Sigmoid colon (tissue), 7 donors: ENCODE measurements around the gene SLC12A3. TPM values are rescaled to one million over a fixed set of nuclear protein-coding genes. Genes with fewer than 3 reads are reported as not detected.

ENCODE experiments used
- DNase-seq: peaks from one replicate; pipeline ENCODE4 v3.0.0-alpha.2; 2019
- H3K27ac ChIP-seq, 4 donors: fragments of 200-600 bp; sonication (generic); one replicate each; pipeline ENCODE4 v1.5.1; 2016 to 2019; ENCODE audit warnings: mild to moderate bottlenecking in 1 of 4
- H3K27me3 ChIP-seq, 3 donors: fragments of 200-600 bp; sonication (generic); one replicate each; pipeline ENCODE4 v1.5.1; 2019; ENCODE audit warnings: mild to moderate bottlenecking in 1 of 3
- H3K36me3 ChIP-seq, 4 donors: fragments of 200-600 bp; sonication (generic); one replicate each; pipeline ENCODE4 v1.5.1; 2016 to 2019
- H3K4me1 ChIP-seq, 4 donors: fragments of 200-600 bp; sonication (generic); one replicate each; pipeline ENCODE4 v1.5.1; 2017 to 2019
- H3K4me3 ChIP-seq, 4 donors: fragments of 200-600 bp; sonication (generic); one replicate each; pipeline ENCODE4 v1.5.1; 2017 to 2019; ENCODE audit warnings: mild to moderate bottlenecking in 2 of 4, moderate library complexity in 1 of 4
- H3K9me3 ChIP-seq, 4 donors: fragments of 200-600 bp in 3 of 4; sonication (generic) in 3 of 4; one replicate each; pipeline versions ENCODE4 v1.5.1 to v1.6.1; 2013 to 2019
- EP300 ChIP-seq, 4 donors: sonication (generic); formaldehyde crosslinking; IDR thresholded peaks; one replicate each; pipeline ENCODE4 v1.6.1; 2017; ENCODE audit warnings: antibody characterized with exemption in 4 of 4
- POLR2A ChIP-seq, 2 donors: fragments of 450-650 bp; IDR thresholded peaks; one replicate each; pipeline ENCODE4 v1.6.1; 2016; ENCODE audit warnings: antibody characterized with exemption in 2 of 2, mild to moderate bottlenecking in 2 of 2, moderate library complexity in 2 of 2
- POLR2AphosphoS5 ChIP-seq, 4 donors: sonication (generic); formaldehyde crosslinking; IDR thresholded peaks; one replicate each; pipeline ENCODE4 v1.6.1; 2017; ENCODE audit warnings: antibody characterized with exemption in 4 of 4
- WGBS, 2 donors: extraction: QIAGEN DNeasy Blood & Tissue Kit; methylation state at CpG; one replicate each; pipeline ENCODE4 v1.1.7; 2013; 5-methylcytosine and 5-hydroxymethylcytosine counted together
- intact Hi-C: fragments of 100-400 bp; cut with DNase I; formaldehyde crosslinking; loops from one replicate; pipeline ENCODE4 v1.15.1; 2023
- polyA plus RNA-seq, 3 donors: library from polyadenylated mRNA; stranded (reverse); fragments of 200-250 nt; gene quantifications; one replicate each; pipeline ENCODE4 v1.2.3, GENCODE V29; 2013
- total RNA-seq, 4 donors: library from RNA; depleted of rRNA; stranded (reverse); fragments of >200 nt; gene quantifications; one replicate each; pipeline ENCODE4 v1.1.0, GENCODE V29; 2016
- TF ChIP-seq, protein P1 (sequence below), 4 experiments: fragments of 450-650 bp in 3 of 4; fragments of 200-600 bp in 1 of 4; IDR thresholded peaks; one replicate each; pipeline ENCODE4 v1.5.1; 2016 to 2019; ENCODE audit warnings: antibody characterized with exemption in 4 of 4, mild to moderate bottlenecking in 3 of 4, moderate library complexity in 2 of 4
- donor health status: healthy with polysubstance abuse.
- donor health status: Bipolar disorder and iron deficiency.
- donor health status: healthy.

SLC12A3 gene
- total and polyA plus RNA-seq, 7 donors = 0.16 TPM; not detected in 6

DNA sequence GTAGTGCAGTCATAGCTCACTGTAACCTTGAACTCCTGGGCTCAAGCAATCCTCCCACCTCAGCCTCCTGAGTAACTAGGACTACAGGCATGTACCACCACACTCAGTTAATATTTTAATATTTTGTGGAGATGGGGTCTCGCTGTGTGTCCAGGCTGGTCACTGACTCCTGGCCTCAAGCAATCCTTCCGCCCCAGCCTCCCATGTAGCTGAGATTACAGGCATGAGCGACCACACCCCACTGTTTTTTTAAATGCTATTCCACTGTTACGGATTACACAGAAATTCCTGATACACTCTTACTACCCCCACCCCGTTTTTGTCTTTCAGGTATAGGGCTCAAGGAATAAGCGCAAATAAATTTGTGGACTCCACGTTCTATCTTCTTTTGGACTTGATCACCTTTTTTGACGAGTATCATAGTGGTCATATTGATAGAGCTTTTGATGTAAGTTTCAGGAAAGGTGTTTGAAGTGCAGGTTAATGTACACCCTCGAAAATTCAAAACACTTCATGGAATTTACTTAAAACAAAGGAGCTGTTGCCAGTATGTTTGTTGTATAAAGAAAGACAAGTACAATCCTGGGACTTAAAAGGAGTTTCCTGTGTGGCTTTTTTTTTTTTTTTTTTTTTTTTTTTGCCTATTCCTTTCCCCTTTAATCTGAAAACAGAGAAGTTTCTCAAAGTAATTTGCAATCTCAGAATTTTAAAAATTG is 26.2 kb upstream of the SLC12A3 start:
- Histone ChIP-seq H3K27ac (no peak overlapping the region), H3K4me3 (no peak overlapping the region), H3K36me3 (peaks cover 0 to 91% (median 17%) of the 10 kb centered on the region in 4 donors), H3K9me3 (no peaks in the 10 kb centered on the region), H3K27me3 (no peaks in the 10 kb centered on the region), H3K4me1 (peaks cover 0 to 3% (median 0%) of the 10 kb centered on the region in 4 donors)
- intact Hi-C loops = no loop called here
- no peak for TF ChIP-seq POLR2AphosphoS5 (IDR thresholded peaks at IDR 0.05)
- TF ChIP-seq, protein P1, sequence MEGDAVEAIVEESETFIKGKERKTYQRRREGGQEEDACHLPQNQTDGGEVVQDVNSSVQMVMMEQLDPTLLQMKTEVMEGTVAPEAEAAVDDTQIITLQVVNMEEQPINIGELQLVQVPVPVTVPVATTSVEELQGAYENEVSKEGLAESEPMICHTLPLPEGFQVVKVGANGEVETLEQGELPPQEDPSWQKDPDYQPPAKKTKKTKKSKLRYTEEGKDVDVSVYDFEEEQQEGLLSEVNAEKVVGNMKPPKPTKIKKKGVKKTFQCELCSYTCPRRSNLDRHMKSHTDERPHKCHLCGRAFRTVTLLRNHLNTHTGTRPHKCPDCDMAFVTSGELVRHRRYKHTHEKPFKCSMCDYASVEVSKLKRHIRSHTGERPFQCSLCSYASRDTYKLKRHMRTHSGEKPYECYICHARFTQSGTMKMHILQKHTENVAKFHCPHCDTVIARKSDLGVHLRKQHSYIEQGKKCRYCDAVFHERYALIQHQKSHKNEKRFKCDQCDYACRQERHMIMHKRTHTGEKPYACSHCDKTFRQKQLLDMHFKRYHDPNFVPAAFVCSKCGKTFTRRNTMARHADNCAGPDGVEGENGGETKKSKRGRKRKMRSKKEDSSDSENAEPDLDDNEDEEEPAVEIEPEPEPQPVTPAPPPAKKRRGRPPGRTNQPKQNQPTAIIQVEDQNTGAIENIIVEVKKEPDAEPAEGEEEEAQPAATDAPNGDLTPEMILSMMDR (IDR thresholded peaks at IDR 0.05) = no peak
- no peak for TF ChIP-seq POLR2A (IDR thresholded peaks at IDR 0.05)
- no peak for TF ChIP-seq EP300 (IDR thresholded peaks at IDR 0.05)
- WGBS, 2 donors = 85 to 90% methylated on average over 9 of the region's 9 CpGs
- DNase-seq = no peak

DNA sequence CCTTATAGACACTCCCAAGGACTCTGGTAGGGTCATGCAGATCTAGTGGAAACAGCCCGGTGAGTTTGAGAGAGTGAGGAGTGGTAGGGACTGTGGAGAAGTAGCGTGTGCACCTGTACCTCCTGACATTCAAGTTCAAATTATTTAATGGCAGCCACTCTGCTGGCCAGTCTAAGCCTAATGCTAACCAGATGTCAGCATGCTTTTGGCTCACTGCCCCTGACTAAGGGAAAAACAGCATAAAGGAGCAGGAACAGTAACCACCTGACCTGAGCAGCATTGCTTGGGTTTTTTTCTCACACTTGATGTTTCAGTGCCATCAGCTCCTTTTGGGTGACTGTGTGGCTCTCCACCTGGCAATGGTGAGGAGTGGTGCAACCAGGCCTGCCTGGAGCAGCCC is 23.8 kb upstream of the SLC12A3 start:
- Histone ChIP-seq H3K36me3 (peaks cover 0 to 85% (median 17%) of the 10 kb centered on the region in 4 donors), H3K27me3 (no peaks in the 10 kb centered on the region), H3K4me1 (peaks cover 0 to 3% (median 0%) of the 10 kb centered on the region in 4 donors), H3K27ac (no peak overlapping the region), H3K9me3 (no peaks in the 10 kb centered on the region), H3K4me3 (no peak overlapping the region)
- WGBS, 2 donors = 94 to 98% methylated on average over 2 of the region's 2 CpGs
- DNase-seq = no peak
- intact Hi-C loops = no loop called here
- TF ChIP-seq, protein P1 (IDR thresholded peaks at IDR 0.05) = no peak
- TF ChIP-seq POLR2A (IDR thresholded peaks at IDR 0.05) = no peak
- TF ChIP-seq POLR2AphosphoS5 (IDR thresholded peaks at IDR 0.05) = no peak
- TF ChIP-seq EP300 (IDR thresholded peaks at IDR 0.05) = no peak

DNA sequence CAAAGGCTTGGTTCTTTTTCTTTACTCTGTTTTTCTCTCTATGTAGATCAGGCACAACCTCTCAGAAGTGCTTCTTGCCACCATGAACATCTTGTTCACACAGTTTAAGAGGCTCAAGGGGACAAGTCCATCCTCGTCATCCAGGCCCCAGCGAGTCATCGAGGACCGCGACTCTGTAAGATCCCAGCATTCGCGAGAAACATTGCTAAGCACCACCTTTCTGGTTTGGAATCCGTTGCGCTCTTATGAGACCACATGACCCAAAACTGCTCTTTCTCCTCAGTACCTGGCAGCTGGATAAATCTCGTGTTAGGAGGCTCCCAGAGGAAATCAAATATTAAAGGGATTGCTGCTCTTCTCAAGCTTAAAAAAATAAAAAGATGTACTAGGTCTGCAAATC is 23.3 kb upstream of the SLC12A3 start:
- TF ChIP-seq POLR2AphosphoS5 (IDR thresholded peaks at IDR 0.05) = no peak
- TF ChIP-seq, protein P1 (IDR thresholded peaks at IDR 0.05) = no peak
- no peak for TF ChIP-seq EP300 (IDR thresholded peaks at IDR 0.05)
- TF ChIP-seq POLR2A (IDR thresholded peaks at IDR 0.05) = no peak

DNA sequence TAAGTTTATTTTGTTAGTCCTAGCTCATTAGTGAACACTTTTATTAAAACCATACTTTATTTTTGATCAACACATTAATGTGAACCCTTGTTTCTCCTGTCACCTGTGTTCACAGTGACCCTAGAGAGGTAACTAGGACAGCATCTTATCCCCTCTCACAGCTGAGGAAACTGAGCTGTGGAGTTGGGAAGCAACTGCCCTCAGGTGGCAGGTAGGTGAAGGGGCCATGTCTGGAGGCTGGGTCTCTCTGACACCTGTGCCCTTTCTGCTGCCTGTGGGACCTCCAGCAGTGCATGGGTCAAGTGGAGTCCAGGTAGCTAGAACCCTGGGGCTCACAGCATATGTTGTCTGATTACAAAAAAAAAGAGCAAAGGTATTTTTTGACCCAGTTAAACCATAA is 22.9 kb upstream of the SLC12A3 start:
- intact Hi-C loops = no loop called here
- no peak for DNase-seq
- no peak for TF ChIP-seq EP300 (IDR thresholded peaks at IDR 0.05)
- TF ChIP-seq POLR2A (IDR thresholded peaks at IDR 0.05) = no peak
- TF ChIP-seq, protein P1 (IDR thresholded peaks at IDR 0.05) = no peak
- TF ChIP-seq POLR2AphosphoS5 (IDR thresholded peaks at IDR 0.05) = no peak
- H3K4me3 ChIP-seq = no peak overlapping the region
- no peaks in the 10 kb centered on the region for H3K27me3 ChIP-seq
- peaks cover 0 to 76% (median 16%) of the 10 kb centered on the region in 4 donors for H3K36me3 ChIP-seq
- H3K4me1 ChIP-seq = peaks cover 0 to 3% (median 0%) of the 10 kb centered on the region in 4 donors
- no peaks in the 10 kb centered on the region for H3K9me3 ChIP-seq
- H3K27ac ChIP-seq = no peak overlapping the region

More for the DNA sequence above, 23.3 kb upstream of the SLC12A3 start:
- WGBS, 2 donors = 96% methylated on average over 10 of the region's 10 CpGs
- Histone ChIP-seq H3K4me3 (no peak overlapping the region), H3K27me3 (no peaks in the 10 kb centered on the region), H3K27ac (no peak overlapping the region), H3K9me3 (no peaks in the 10 kb centered on the region), H3K36me3 (peaks cover 0 to 80% (median 17%) of the 10 kb centered on the region in 4 donors), H3K4me1 (peaks cover 0 to 3% (median 0%) of the 10 kb centered on the region in 4 donors)
- DNase-seq = no peak
- intact Hi-C loops = no loop called here
